PC-9 (cell line): ENCODE measurements around the gene ADRA2B.

ENCODE experiments used
- CTCF ChIP-seq: fragments of 200-600 bp; sonication (generic); conservative IDR thresholded peaks from 2 replicates; pipeline ENCODE4 v1.6.1; 2017; ENCODE audit warnings: mixed run types, antibody characterized with exemption, mild to moderate bottlenecking, moderate library complexity
- EZH2 ChIP-seq: fragments of 200-600 bp; sonication (generic); IDR thresholded peaks from 2 replicates; pipeline ENCODE4 v1.8.0; 2017; ENCODE audit warnings: antibody characterized with exemption, low read depth

DNA sequence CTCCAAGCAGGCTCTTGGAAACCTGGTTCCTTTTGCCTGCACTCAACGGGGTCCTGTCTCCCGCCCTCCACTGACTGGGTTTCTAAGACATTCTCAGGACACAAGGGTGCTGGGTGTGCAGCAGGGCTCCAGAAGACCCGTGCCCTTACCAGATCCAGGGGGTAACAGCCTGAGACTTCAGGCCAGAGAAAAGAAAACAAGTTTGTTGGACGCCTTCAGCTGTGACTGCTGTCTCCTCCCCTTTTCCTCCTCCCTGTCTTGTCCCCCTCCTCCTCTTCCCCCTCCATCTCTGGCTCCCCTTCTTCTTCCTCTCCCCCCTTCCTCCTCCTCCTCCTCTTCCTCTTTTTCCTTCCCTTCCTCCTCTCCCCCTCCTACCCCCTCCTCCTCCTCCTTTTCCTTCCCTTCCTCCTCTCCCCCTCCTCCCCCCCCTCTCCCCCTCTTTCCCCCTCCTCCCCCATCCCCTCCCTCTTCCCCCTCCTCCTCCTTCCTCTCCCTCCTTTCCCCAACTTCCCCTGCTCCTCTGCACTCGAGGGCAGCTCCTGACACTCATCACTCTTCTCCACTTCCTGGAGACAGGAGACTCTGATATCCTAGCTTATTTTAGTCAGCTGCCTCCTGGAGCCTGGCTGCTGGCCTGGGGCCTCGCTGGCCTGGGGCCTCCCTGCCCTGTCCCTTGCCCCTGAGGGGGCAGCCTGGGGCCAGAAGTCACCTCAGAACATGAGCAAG, 12.4 kb downstream of the ADRA2B start:
- TF ChIP-seq CTCF (no peak), EZH2 (no peak)
